SK-N-SH treated with all-trans-retinoic acid at 6 μM for 48 hours (cell line): ENCODE measurements around the gene MYH15.

Experiments
- ATAC-seq: fragments of 200-7000 bp; cut with Tn5 transposase; 3 replicates; pipeline ENCODE4 v1.9.1; 2020; ENCODE audit warnings: mild to moderate bottlenecking, moderate library complexity
- ARNTL ChIP-seq: fragments of 450-650 bp; formaldehyde crosslinking; IDR thresholded peaks from 2 replicates; pipeline ENCODE4 v1.5.0; 2020; ENCODE audit warnings: low read depth, mild to moderate bottlenecking, moderate library complexity, borderline replicate concordance
- CSDC2 ChIP-seq: fragments of 250-450 bp; sonication (Bioruptor Pico); IDR thresholded peaks from 2 replicates; pipeline ENCODE4 v1.5.0; 2020; ENCODE audit warnings: mild to moderate bottlenecking, moderate library complexity
- ESRRG ChIP-seq: fragments of 250-450 bp; sonication (Bioruptor Pico); IDR thresholded peaks from 2 replicates; pipeline ENCODE4 v1.6.1; 2021; ENCODE audit warnings: mild to moderate bottlenecking
- ISL1 ChIP-seq: fragments of 250-450 bp; sonication (Bioruptor Pico); IDR thresholded peaks from 2 replicates; pipeline ENCODE4 v2.1.2; 2022; ENCODE audit warnings: mild to moderate bottlenecking, moderate library complexity
- OSR1 ChIP-seq: fragments of 250-450 bp; sonication (Bioruptor Pico); IDR thresholded peaks from 2 replicates; pipeline ENCODE4 v1.8.0; 2022; ENCODE audit warnings: moderate library complexity, mild to moderate bottlenecking, inconsistent platforms
- PATZ1 ChIP-seq: fragments of 250-450 bp; sonication (Bioruptor Pico); IDR thresholded peaks from 2 replicates; pipeline ENCODE4 v1.8.0; 2020; ENCODE audit warnings: mild to moderate bottlenecking, moderate library complexity, borderline replicate concordance
- PPARA ChIP-seq: fragments of 250-450 bp; sonication (Bioruptor Pico); IDR thresholded peaks from 2 replicates; pipeline ENCODE4 v1.5.0; 2020; ENCODE audit warnings: mild to moderate bottlenecking, borderline replicate concordance
- RARB ChIP-seq: fragments of 250-450 bp; sonication (Bioruptor Pico); IDR thresholded peaks from 2 replicates; pipeline ENCODE4 v1.8.0; 2021; ENCODE audit warnings: mild to moderate bottlenecking, moderate library complexity
- SNAI2 ChIP-seq: fragments of 250-450 bp; sonication (Bioruptor Pico); IDR thresholded peaks from 2 replicates; pipeline ENCODE4 v1.5.0; 2020; ENCODE audit warnings: mild to moderate bottlenecking, moderate library complexity
- TCF4 ChIP-seq: fragments of 250-450 bp; sonication (Bioruptor Pico); IDR thresholded peaks from 2 replicates; pipeline ENCODE4 v1.8.0; 2021; ENCODE audit warnings: mild to moderate bottlenecking, moderate library complexity, borderline replicate concordance
- TOX ChIP-seq: fragments of 250-450 bp; sonication (Bioruptor Pico); IDR thresholded peaks from 2 replicates; pipeline ENCODE4 v1.8.0; 2021; ENCODE audit warnings: mild to moderate bottlenecking, moderate library complexity, borderline replicate concordance
- TSHZ2 ChIP-seq: fragments of 250-450 bp; sonication (Bioruptor Pico); IDR thresholded peaks from 2 replicates; pipeline ENCODE4 v1.5.0; 2020; ENCODE audit warnings: mild to moderate bottlenecking, moderate library complexity
- ZC3H10 ChIP-seq: fragments of 250-450 bp; sonication (Bioruptor Pico); IDR thresholded peaks from 2 replicates; pipeline ENCODE4 v1.5.1; 2021; ENCODE audit warnings: mild to moderate bottlenecking, moderate library complexity
- ZFP3 ChIP-seq: fragments of 250-450 bp; sonication (Bioruptor Pico); IDR thresholded peaks from 2 replicates; pipeline ENCODE4 v1.5.0; 2020; ENCODE audit warnings: mild to moderate bottlenecking, moderate library complexity
- ZFP30 ChIP-seq: fragments of 450-650 bp; formaldehyde crosslinking; IDR thresholded peaks from 2 replicates; pipeline ENCODE4 v1.5.0; 2022; ENCODE audit warnings: mild to moderate bottlenecking, moderate library complexity
- ZNF565 ChIP-seq: fragments of 450-650 bp; formaldehyde crosslinking; conservative IDR thresholded peaks from 2 replicates; pipeline ENCODE4 v1.5.0; 2020; ENCODE audit warnings: low read depth, mild to moderate bottlenecking, moderate library complexity
- ZNF70 ChIP-seq: fragments of 450-650 bp; formaldehyde crosslinking; IDR thresholded peaks from 2 replicates; pipeline ENCODE4 v1.5.0; 2020; ENCODE audit warnings: mild to moderate bottlenecking, moderate library complexity
- ZNF8 ChIP-seq: fragments of 450-650 bp; formaldehyde crosslinking; IDR thresholded peaks from 2 replicates; pipeline ENCODE4 v1.5.0; 2020; ENCODE audit warnings: mild to moderate bottlenecking, moderate library complexity
- TF ChIP-seq, protein P1 (sequence below): fragments of 250-450 bp; sonication (Bioruptor Pico); IDR thresholded peaks from 2 replicates; pipeline ENCODE4 v1.5.1; 2020; ENCODE audit warnings: low read depth, mild to moderate bottlenecking, moderate library complexity
- TF ChIP-seq, protein P2 (sequence below): fragments of 250-450 bp; sonication (Bioruptor Pico); IDR thresholded peaks from 2 replicates; pipeline ENCODE4 v1.5.1; 2021; ENCODE audit warnings: mild to moderate bottlenecking, moderate library complexity
- TF ChIP-seq, protein P3 (sequence below): fragments of 250-450 bp; sonication (Bioruptor Pico); IDR thresholded peaks from 2 replicates; pipeline ENCODE4 v1.8.0; 2021; ENCODE audit warnings: low read depth, mild to moderate bottlenecking, moderate library complexity, borderline replicate concordance

The MYH15 gene

DNA sequence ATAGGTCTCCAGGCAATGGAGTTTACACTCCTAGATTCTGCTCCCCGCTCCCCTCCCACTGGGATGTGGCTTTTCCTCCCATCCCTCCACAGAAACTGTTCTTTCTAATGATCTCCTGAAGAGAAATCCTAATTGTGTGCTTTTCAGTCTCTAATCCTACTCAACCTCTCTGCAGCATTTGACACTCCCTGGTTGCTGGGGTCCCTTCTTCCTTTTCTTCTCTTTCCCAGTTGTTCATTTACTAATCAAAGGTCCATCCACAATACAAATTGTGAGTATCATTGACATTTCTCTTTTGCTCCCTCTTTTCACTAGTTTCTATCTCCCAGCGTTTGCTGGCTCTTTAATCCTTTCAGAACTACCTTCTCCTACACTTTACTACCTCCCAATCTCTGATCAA, 6.5 kb upstream of the MYH15 start:
- TF ChIP-seq ZFP30 (CRISPR knock-in tag) (no peak), CSDC2 (no peak), RARB (CRISPR knock-in tag) (no peak), ARNTL (CRISPR knock-in tag) (no peak), PATZ1 (CRISPR knock-in tag) (no peak), ZC3H10 (CRISPR knock-in tag) (no peak), ZNF8 (CRISPR knock-in tag) (no peak), ISL1 (CRISPR knock-in tag) (no peak), SNAI2 (CRISPR knock-in tag) (no peak), ESRRG (CRISPR knock-in tag) (no peak), TOX (no peak), TCF4 (no peak), OSR1 (no peak), ZFP3 (CRISPR knock-in tag) (no peak), PPARA (CRISPR knock-in tag) (no peak), TSHZ2 (no peak), ZNF70 (CRISPR knock-in tag) (no peak), ZNF565 (no peak)
- TF ChIP-seq, protein P1, sequence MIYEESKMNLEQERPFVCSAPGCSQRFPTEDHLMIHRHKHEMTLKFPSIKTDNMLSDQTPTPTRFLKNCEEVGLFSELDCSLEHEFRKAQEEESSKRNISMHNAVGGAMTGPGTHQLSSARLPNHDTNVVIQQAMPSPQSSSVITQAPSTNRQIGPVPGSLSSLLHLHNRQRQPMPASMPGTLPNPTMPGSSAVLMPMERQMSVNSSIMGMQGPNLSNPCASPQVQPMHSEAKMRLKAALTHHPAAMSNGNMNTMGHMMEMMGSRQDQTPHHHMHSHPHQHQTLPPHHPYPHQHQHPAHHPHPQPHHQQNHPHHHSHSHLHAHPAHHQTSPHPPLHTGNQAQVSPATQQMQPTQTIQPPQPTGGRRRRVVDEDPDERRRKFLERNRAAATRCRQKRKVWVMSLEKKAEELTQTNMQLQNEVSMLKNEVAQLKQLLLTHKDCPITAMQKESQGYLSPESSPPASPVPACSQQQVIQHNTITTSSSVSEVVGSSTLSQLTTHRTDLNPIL (CRISPR knock-in tag) = no peak
- TF ChIP-seq, protein P2, sequence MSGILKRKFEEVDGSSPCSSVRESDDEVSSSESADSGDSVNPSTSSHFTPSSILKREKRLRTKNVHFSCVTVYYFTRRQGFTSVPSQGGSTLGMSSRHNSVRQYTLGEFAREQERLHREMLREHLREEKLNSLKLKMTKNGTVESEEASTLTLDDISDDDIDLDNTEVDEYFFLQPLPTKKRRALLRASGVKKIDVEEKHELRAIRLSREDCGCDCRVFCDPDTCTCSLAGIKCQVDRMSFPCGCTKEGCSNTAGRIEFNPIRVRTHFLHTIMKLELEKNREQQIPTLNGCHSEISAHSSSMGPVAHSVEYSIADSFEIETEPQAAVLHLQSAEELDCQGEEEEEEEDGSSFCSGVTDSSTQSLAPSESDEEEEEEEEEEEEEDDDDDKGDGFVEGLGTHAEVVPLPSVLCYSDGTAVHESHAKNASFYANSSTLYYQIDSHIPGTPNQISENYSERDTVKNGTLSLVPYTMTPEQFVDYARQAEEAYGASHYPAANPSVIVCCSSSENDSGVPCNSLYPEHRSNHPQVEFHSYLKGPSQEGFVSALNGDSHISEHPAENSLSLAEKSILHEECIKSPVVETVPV = no peak

GRCh38 chr3:108513961-108514360, 3.6 kb upstream of the MYH15 start:
- ATAC-seq = peak; percentile 30; the same call in 1 of the 3 replicates

More for the DNA sequence above, 6.5 kb upstream of the MYH15 start:
- ATAC-seq = no peak

DNA sequence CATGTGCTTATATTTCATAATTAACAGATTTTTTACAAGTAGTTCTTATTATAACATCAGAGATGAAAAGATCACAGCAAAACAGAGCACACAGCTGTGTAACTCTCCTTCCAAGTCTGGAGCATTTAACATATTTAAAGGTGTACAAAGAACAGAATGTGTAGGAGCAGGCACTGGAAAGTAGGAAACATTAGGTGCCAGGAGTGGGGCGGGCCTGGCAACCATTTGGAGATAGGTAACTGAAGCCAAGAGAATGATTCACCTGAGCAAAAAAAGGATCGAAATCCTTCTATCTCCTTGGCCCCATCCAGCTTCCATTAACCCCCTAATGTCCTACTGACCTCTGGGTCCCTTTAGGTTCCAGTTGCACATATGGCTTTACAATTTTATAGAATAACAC, 2.3 kb upstream of the MYH15 start:
- no peak for ATAC-seq
- TF ChIP-seq PPARA (CRISPR knock-in tag) = no peak
- TF ChIP-seq, protein P3, sequence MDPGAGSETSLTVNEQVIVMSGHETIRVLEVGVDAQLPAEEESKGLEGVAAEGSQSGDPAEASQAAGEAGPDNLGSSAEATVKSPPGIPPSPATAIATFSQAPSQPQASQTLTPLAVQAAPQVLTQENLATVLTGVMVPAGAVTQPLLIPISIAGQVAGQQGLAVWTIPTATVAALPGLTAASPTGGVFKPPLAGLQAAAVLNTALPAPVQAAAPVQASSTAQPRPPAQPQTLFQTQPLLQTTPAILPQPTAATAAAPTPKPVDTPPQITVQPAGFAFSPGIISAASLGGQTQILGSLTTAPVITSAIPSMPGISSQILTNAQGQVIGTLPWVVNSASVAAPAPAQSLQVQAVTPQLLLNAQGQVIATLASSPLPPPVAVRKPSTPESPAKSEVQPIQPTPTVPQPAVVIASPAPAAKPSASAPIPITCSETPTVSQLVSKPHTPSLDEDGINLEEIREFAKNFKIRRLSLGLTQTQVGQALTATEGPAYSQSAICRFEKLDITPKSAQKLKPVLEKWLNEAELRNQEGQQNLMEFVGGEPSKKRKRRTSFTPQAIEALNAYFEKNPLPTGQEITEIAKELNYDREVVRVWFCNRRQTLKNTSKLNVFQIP (CRISPR knock-in tag) = no peak
- TF ChIP-seq, protein P2 = no peak

More at GRCh38 chr3:108513961-108514360, 3.6 kb upstream of the MYH15 start:
- no peak for TF ChIP-seq CSDC2
- TF ChIP-seq, protein P1 (CRISPR knock-in tag) = no peak
- no peak for TF ChIP-seq ZNF565
